Activated naive CD4-positive, alpha-beta T cell treated with anti-CD3 and anti-CD28 coated beads, Interleukin-2, amount 50 U/mL, for 24 hours (primary cell): ENCODE data around the gene PANX2.
"Not testable (repeated sequence)": the region's sequence is repeated elsewhere in the genome, so short reads cannot be mapped to it uniquely, and the experiment has no call there.

Source experiments
- H3K27ac Mint-ChIP-seq: one replicate; pipeline ENCODE4 v1.8.0; 2021; ENCODE audit warnings: mild to moderate bottlenecking, mixed read lengths
- H3K27me3 Mint-ChIP-seq: one replicate; pipeline ENCODE4 v1.8.0; 2021; ENCODE audit warnings: mixed read lengths
- H3K36me3 Mint-ChIP-seq: one replicate; pipeline ENCODE4 v1.8.0; 2021; ENCODE audit warnings: mixed read lengths
- H3K4me1 Mint-ChIP-seq: one replicate; pipeline ENCODE4 v1.8.0; 2021; ENCODE audit warnings: mixed read lengths
- H3K4me3 Mint-ChIP-seq: one replicate; pipeline ENCODE4 v1.8.0; 2021; ENCODE audit warnings: mild to moderate bottlenecking, mixed read lengths
- H3K9me3 Mint-ChIP-seq: one replicate; pipeline ENCODE4 v1.8.0; 2021; ENCODE audit warnings: mixed read lengths

Gene PANX2

DNA sequence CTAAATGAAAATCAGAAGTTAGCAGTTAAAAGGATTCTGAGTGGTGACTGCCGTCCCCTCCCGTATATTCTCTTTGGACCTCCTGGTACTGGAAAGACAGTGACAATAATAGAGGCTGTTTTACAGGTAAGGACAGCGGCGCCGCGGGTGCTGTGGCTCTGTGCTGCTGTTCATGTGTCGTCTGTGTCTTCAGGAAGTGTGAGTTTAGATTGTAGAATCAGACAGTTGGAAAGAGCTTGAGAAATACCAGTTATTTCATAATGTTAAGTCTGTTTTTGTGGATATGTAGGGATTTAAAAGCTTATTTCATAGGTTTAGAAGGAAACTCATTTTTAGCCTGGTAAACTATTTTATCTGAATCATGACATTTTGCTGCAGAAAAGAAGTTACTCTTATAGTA is 27.4 kb upstream of the PANX2 start:
- peaks cover 5% of the 10 kb centered on the region for H3K27me3 Mint-ChIP-seq
- H3K4me1 Mint-ChIP-seq: peaks cover 3% of the 10 kb centered on the region
- no peak overlapping the region for H3K4me3 Mint-ChIP-seq
- H3K27ac Mint-ChIP-seq: no peak overlapping the region
- no peaks in the 10 kb centered on the region for H3K36me3 Mint-ChIP-seq
- H3K9me3 Mint-ChIP-seq: no peaks in the 10 kb centered on the region

DNA sequence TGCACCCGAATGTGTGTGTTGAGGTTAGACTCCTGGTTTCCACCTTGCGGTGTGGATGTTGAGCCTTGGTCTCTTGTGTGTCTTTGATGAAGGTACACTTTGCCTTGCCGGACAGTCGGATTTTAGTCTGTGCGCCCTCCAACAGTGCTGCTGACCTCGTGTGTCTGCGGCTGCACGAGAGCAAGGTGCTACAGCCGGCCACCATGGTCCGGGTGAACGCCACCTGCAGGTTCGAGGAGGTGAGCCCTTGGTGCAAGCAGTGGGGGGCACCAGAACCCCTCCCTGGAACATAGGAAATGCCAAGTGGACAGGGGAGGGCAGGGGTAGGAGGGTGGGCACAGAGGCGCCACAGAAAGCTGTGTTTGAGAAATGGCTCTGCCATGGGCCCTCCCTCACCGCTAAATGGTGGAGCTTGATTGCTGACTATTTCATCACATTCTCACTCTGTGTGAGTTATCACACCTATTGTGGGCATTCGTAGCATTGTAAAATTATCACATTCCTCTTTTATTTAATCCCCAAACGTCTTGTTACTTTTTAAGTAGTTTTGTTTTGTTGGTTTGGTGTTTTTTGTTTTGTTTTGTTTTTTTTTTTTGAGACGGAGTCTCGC is 26.4 kb upstream of the PANX2 start:
- Mint-ChIP-seq H3K4me1 (peaks cover 3% of the 10 kb centered on the region), H3K27ac (no peak overlapping the region)

GRCh38 chr22:50145721-50146438 is 24.7 kb upstream of the PANX2 start:
- no peak overlapping the region for H3K4me3 Mint-ChIP-seq
- no peak overlapping the region for H3K27ac Mint-ChIP-seq
- peaks cover 3% of the 10 kb centered on the region for H3K27me3 Mint-ChIP-seq
- H3K36me3 Mint-ChIP-seq: no peaks in the 10 kb centered on the region
- H3K9me3 Mint-ChIP-seq: no peaks in the 10 kb centered on the region
- H3K4me1 Mint-ChIP-seq: peaks cover 3% of the 10 kb centered on the region

More for the DNA sequence above, 26.4 kb upstream of the PANX2 start:
- no peak overlapping the region for H3K4me3 Mint-ChIP-seq
- no peaks in the 10 kb centered on the region for H3K9me3 Mint-ChIP-seq
- no peaks in the 10 kb centered on the region for H3K36me3 Mint-ChIP-seq
- H3K27me3 Mint-ChIP-seq: peaks cover 5% of the 10 kb centered on the region

- Mint-ChIP-seq H3K4me3 (no peak overlapping the region), H3K4me1 (peaks cover 3% of the 10 kb centered on the region), H3K27me3 (peaks cover 3% of the 10 kb centered on the region), H3K27ac (no peak overlapping the region), H3K9me3 (no peaks in the 10 kb centered on the region), H3K36me3 (no peaks in the 10 kb centered on the region)
These were observed 23.9 kb upstream of the PANX2 start for GRCh38 chr22:50146439-50147238.

- H3K36me3 Mint-ChIP-seq, H3K27ac Mint-ChIP-seq, H3K4me3 Mint-ChIP-seq, H3K4me1 Mint-ChIP-seq, H3K9me3 Mint-ChIP-seq, H3K27me3 Mint-ChIP-seq: not testable (repeated sequence)
These were observed 23.0 kb upstream of the PANX2 start for GRCh38 chr22:50147258-50148165.

DNA sequence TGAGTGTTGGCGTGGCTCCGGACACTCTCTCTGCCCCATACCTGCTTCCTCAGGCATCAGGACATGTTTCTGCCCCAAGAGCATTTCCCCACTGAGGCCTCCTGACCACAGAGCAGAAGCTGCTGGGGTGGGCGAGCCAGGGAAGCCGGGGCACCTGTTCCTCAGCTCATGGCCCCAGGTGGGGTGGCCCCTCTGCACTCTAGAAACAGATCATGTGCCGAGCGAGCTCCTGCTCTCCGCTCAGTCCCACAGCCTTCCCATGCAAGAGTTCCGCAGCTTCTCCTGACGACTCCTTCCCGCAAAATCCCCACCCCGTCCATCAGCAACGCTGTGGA is 22.4 kb upstream of the PANX2 start:
- Mint-ChIP-seq H3K9me3 (no peaks in the 10 kb centered on the region), H3K27me3 (no peaks in the 10 kb centered on the region), H3K36me3 (no peaks in the 10 kb centered on the region), H3K4me3 (no peak overlapping the region), H3K4me1 (peaks cover 3% of the 10 kb centered on the region), H3K27ac (peak overlapping the region; percentile 81)

GRCh38 chr22:50148991-50149721 is 21.4 kb upstream of the PANX2 start:
- Mint-ChIP-seq H3K27ac (no peak overlapping the region), H3K36me3 (no peaks in the 10 kb centered on the region), H3K4me3 (no peak overlapping the region), H3K9me3 (no peaks in the 10 kb centered on the region), H3K27me3 (no peaks in the 10 kb centered on the region), H3K4me1 (peaks cover 3% of the 10 kb centered on the region)

DNA sequence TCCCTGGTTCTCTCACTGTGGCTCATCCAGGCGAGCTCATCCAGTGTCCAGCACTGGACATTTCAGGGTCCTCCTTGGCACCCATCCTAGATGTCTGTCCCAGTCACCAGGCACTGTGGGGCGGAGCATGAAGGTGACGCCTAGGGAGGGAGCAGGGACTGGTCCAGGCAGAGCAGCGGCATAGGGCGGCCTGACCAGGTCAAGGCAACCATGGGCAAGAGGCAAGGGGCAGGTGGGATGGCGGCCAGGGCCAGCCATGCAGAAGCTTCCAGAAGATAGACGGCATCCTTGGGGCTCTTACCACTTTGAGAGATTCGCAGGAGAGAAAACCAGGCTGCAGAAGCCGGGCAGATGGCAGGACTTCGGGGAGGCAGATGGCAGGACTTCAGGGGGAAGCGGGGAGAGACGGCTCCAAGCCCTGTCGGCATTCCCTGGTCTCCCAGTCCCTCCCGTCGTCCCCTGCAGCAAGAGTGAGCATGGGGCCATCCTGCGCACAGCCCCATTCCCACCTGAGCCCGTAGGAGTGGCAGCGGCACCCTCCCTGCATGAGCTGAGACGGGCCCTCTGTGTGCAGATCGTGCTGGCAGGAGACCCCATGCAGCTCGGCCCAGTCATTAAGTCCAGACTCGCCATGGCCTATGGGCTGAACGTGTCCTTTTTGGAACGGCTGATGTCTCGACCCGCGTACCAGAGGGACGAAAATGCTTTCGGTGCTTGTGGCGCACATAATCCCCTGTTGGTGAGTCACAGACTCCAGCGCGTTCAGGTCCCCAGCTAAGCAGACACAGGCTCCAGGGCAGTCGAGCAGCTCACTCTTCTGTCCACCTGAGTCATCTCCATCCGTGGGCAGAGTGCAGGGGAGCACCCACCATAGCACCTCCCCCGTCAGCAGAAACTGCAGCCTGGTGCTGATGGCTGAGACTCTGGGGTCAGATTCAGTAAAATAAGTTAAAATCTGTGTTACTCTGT is 20.1 kb upstream of the PANX2 start:
- no peaks in the 10 kb centered on the region for H3K36me3 Mint-ChIP-seq
- H3K27me3 Mint-ChIP-seq: no peaks in the 10 kb centered on the region
- no peaks in the 10 kb centered on the region for H3K9me3 Mint-ChIP-seq
- H3K4me1 Mint-ChIP-seq: peaks cover 3% of the 10 kb centered on the region
- H3K4me3 Mint-ChIP-seq: no peak overlapping the region
- no peak overlapping the region for H3K27ac Mint-ChIP-seq

- Mint-ChIP-seq H3K27me3 (no peaks in the 10 kb centered on the region), H3K4me3 (no peak overlapping the region), H3K9me3 (no peaks in the 10 kb centered on the region), H3K4me1 (peaks cover under 1% of the 10 kb centered on the region), H3K27ac (no peak overlapping the region), H3K36me3 (no peaks in the 10 kb centered on the region)
These were observed 18.7 kb upstream of the PANX2 start for GRCh38 chr22:50151571-50152537.

DNA sequence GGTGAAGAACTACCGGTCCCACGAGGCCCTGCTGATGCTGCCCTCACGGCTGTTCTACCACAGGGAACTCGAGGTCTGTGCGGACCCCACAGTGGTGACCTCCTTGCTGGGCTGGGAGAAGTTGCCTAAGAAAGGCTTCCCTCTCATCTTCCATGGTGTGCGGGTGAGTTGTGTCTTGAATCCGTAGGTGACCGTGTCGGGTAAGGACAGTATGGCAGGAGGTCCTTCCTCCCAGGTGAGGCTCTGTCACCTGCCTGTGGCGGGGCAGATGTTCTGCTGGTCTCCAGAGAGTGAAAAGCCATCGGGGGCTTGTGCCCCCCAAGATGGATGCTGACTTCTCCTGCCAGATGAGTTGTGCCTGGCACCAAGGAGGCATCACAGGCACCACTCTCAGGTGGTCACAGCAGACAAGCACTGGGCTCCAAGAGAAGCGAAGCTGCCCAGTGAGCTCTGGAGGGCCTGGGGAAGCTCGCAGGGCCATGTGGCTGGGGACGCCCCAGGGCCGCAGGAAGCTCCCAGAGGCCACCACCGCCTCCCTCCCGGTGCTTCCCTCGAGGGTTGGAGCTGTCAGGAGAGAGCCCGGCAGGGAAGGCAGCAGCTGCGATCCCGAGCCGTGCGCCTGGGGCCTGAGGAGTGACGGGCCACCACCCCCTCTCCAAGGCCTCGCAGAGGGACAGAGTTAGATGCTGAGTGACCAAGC is 17.3 kb upstream of the PANX2 start:
- H3K36me3 Mint-ChIP-seq: no peaks in the 10 kb centered on the region
- H3K4me3 Mint-ChIP-seq: no peak overlapping the region
- H3K27me3 Mint-ChIP-seq: no peaks in the 10 kb centered on the region
- H3K4me1 Mint-ChIP-seq: no peaks in the 10 kb centered on the region
- no peak overlapping the region for H3K27ac Mint-ChIP-seq
- H3K9me3 Mint-ChIP-seq: no peaks in the 10 kb centered on the region

DNA sequence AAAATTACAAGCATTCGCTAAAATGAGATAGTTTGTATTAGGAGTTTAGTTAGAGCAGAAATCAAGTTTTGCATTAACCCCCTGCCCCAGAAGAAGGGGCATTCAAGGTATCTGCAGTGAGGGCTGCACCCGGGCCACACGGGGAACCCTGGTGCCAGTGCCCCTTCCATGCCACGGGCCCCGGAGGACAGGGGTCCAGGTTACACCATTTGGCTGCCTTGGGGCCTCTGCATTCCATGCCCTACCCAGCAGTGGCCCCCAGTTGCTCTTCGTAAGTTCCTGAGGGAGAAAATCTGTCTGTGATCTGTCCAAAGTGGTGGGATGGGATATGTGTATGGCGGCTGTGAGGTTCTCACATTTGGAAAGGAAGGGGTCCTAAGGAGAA is 16.8 kb upstream of the PANX2 start:
- no peak overlapping the region for H3K27ac Mint-ChIP-seq
- H3K4me1 Mint-ChIP-seq: no peaks in the 10 kb centered on the region

DNA sequence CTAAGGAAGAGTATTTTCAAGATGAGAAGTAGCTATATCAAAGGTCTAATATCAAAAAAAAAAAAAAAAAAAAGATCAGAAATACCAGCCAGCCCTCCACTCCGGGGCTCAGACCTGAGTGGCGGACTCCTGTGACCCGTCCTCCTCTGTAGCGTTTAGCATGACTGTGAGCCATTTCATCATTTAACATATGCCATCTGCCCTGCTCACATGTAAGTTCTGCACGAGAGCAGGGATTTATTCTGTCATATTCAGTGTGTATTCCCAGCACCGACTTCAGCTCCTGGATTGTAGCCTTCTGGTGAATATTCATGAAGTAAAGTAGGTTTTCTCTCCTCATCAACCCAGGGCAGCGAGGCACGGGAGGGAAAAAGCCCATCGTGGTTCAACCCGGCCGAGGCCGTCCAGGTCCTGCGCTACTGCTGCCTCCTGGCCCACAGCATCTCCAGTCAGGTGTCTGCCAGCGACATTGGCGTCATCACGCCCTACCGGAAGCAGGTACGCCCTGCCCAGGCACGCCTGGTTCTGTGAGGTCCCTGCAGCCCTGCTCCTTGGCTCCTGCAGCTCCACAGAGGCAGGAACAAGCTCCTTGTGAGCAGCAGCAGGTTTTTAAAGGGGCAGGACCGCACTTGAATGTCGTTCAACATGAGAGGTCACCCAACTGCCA is 12.7 kb upstream of the PANX2 start:
- Mint-ChIP-seq H3K36me3 (no peaks in the 10 kb centered on the region), H3K27ac (no peak overlapping the region), H3K27me3 (peaks cover 3% of the 10 kb centered on the region), H3K9me3 (no peaks in the 10 kb centered on the region), H3K4me3 (no peak overlapping the region), H3K4me1 (no peaks in the 10 kb centered on the region)

More for the DNA sequence above, 16.8 kb upstream of the PANX2 start:
- no peak overlapping the region for H3K4me3 Mint-ChIP-seq
- H3K9me3 Mint-ChIP-seq: no peaks in the 10 kb centered on the region
- no peaks in the 10 kb centered on the region for H3K27me3 Mint-ChIP-seq
- no peaks in the 10 kb centered on the region for H3K36me3 Mint-ChIP-seq
